GM12874 (cell line): ENCODE measurements around the gene LAMTOR4.

Experiments used
- TF ChIP-seq, protein P1 (sequence below): IDR thresholded peaks from 2 replicates; pipeline ENCODE4 v1.5.1; 2011; ENCODE audit warnings: low read depth, mild to moderate bottlenecking, control low read depth, low read length, moderate library complexity; ENCODE audit not compliant: insufficient read depth

The LAMTOR4 gene

DNA sequence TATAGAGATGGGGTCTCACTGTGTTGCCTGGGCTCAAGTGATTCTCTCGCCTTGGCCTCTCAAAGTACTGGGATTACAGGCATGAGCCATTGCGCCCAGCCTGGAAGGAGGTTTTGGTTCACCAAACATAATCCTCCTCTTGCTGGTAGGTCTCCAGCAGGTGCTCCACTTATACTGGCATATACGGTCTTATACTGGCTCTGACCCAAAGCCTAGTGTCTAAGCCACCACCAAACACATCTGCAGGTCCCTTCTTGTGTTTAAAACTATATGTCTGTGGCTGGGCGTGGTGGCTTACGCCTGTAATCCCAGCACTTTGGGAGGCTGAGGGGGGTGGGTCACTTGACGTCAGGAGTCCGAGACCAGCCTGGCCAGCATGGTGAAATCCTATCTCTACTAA is 16.6 kb upstream of the LAMTOR4 start:
- TF ChIP-seq, protein P1, sequence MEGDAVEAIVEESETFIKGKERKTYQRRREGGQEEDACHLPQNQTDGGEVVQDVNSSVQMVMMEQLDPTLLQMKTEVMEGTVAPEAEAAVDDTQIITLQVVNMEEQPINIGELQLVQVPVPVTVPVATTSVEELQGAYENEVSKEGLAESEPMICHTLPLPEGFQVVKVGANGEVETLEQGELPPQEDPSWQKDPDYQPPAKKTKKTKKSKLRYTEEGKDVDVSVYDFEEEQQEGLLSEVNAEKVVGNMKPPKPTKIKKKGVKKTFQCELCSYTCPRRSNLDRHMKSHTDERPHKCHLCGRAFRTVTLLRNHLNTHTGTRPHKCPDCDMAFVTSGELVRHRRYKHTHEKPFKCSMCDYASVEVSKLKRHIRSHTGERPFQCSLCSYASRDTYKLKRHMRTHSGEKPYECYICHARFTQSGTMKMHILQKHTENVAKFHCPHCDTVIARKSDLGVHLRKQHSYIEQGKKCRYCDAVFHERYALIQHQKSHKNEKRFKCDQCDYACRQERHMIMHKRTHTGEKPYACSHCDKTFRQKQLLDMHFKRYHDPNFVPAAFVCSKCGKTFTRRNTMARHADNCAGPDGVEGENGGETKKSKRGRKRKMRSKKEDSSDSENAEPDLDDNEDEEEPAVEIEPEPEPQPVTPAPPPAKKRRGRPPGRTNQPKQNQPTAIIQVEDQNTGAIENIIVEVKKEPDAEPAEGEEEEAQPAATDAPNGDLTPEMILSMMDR: no peak

DNA sequence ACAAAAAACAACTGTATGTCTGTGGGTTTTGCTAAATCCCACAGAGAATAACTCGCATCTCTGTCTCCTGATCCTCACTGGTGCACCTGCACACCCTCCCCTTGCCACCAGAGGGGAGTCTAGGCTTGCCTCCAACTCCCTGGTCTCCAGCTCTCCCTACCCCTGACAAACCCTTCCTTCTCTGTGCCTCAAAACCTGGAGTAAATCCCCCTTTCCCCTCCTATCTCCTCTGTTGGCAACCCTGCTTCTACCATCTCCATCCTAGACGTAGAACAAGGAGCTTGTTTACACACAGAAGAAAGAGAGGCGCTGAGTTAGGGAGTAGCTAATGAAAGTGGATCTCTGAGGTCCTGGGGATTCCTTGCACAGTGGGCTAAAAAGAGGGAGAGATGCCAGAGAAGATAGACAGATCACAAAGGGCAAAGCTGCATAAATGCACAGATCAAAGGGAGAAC is 16.0 kb upstream of the LAMTOR4 start:
- TF ChIP-seq, protein P1: peak; percentile 95

DNA sequence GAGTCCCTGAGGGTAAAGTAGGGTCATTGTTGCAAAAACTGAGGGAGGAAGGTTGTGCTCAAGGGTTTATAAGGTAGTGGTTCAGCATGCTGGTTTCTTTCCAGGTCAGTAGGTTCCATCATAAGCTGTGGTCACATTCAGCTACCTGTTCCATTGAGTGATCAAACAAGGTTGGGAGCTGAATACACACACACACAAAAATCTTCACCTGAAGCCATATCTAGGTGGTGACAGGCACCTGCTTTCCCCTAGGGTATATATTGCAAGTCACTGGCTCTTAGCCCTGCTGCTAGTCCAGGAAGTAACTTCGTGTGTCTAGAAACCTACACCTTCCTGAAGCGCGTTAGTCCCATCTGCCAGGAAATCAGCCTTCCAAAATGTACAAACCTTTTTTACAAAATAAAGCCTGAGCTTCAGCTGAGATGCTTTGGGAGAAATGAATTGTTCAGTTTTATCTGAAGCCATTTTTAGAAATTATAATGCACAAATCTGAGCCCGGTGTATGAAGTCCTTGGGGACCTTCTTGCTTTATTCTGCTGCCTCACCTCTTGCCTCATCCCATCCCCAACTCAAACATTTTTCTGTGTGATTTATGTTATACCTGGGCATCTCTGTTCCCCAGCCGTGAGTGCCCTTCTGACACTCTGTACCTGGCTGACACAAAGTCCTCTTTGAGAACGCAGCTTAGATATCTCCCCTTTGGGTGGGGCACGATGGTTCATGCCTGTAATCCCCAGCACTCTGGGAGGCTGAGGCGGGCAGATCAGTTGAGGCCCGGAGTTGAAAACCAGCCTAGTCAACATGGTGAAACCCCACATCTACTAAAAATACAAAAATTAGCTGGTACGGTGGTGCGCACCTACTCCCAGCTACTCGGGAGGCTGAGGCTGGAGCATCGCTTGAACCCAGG is 10.6 kb upstream of the LAMTOR4 start:
- TF ChIP-seq, protein P1: no peak

DNA sequence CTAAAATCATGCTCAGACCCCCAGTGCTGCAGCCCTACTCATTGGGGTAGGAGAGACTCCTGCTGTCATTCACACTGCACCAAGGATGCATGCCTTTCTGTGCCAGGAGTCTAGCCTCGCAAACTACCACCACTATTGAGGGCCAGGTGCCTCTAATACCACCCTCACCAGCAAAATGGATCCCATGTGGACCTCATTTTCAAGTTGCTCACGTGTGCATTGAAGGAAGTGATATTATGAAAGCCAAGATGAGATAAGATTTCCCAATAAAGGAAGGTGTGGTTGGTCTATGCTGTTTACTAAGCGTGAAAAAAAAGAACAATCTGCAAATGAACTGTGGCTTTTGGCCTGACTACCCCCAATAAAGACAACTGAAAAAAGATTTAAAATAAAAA is 7.2 kb upstream of the LAMTOR4 start:
- TF ChIP-seq, protein P1: no peak

DNA sequence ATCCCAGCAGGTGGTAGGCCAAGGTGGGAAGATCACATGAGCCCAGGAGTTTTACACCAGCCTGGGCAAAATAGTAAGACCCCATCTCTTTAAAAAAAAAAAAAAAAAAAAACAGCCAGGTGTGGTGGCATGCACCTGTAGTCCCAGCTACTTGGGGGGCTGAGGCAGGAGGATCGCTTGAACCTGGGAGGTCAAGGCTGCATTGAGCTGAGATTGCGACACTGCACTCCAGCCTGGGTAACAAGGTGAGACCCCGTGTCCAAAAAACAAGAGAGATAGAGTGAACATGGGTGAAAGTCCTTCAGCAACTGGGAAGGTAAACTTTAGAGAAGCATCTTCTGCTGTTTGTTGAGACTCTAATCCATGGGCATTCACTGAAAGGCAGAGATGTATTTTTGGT is 6.3 kb upstream of the LAMTOR4 start:
- TF ChIP-seq, protein P1: no peak

DNA sequence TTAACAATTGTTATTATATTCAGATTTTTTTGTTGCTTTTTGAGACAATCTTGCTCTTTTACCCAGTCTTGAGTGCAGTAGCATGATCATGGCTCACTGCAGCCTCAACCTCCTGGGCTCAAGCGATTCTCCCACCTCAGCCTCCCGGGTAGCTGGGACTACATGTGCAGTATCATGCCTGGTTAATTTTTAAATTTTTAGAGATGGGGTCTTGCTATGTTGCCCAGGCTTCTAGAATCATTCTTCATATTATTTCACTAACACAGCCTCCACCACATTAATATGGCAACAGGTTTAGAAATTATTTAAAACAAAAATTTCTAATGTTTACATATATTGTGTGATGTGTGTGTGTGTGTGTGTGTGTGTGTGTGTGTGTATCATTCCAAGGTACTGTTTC is 1.4 kb upstream of the LAMTOR4 start:
- TF ChIP-seq, protein P1: no peak

DNA sequence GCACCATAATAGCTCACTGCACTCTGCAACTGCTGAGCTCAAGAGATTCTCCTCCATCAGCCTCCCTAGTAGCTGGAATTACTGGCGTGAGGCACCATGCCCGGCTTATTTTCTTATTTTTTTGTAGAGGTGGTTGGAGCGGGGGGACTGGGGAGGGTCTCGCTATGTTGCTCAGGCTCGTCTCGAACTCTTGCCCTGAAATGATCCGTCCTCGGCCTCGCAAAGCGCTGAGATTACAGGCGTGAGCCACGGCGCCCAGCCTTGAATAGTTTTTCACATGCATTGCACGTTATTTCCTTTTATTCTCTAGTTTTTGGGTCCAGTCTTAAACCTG is 526 bp upstream of the LAMTOR4 start:
- TF ChIP-seq, protein P1: no peak
